Astrocyte of the cerebellum (primary cell): ENCODE data around the gene CERS3.

ENCODE experiments used
- DNase-seq: peaks from one replicate; pipeline ENCODE4 v3.0.0-alpha.2; 2011; ENCODE audit warnings: low read depth
- H3K4me3 ChIP-seq: 2 replicates; pipeline ENCODE4 v1.5.1; 2011; ENCODE audit warnings: mild to moderate bottlenecking, low read depth, low read length, moderate library complexity
- in situ Hi-C: cut with HindIII; loops from 2 replicates; pipeline ENCODE4 v1.10.0; 2017; ENCODE audit warnings: low sequenced_read_pairs
- TF ChIP-seq, protein P1 (sequence below): IDR thresholded peaks from 2 replicates; pipeline ENCODE4 v1.5.1; 2012; ENCODE audit warnings: low read length, low read depth, moderate library complexity, mild to moderate bottlenecking; ENCODE audit errors: missing control alignments

CERS3 gene

DNA sequence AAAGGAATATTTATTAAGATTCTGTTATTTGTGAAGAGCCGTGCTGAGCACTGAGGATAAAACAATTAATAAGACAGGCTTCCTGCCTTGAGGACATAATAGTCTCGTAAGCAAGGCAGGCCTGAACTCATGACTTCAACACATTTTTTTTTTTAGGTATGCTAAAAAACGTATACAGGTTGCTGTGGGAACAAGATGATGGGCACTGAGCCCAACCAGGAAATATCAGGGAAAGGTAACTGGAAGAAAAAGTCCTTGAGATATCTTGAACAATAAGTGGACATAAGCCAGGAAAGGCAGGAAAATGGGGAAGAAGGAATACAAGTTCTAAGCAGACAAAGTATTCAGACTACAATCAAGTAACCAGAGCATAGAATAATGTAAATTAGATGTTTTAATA is 26.1 kb downstream of the CERS3 start:
- no peak for DNase-seq
- H3K4me3 ChIP-seq, result no peak overlapping the region
- in situ Hi-C loops, result no loop called here
- TF ChIP-seq, protein P1, sequence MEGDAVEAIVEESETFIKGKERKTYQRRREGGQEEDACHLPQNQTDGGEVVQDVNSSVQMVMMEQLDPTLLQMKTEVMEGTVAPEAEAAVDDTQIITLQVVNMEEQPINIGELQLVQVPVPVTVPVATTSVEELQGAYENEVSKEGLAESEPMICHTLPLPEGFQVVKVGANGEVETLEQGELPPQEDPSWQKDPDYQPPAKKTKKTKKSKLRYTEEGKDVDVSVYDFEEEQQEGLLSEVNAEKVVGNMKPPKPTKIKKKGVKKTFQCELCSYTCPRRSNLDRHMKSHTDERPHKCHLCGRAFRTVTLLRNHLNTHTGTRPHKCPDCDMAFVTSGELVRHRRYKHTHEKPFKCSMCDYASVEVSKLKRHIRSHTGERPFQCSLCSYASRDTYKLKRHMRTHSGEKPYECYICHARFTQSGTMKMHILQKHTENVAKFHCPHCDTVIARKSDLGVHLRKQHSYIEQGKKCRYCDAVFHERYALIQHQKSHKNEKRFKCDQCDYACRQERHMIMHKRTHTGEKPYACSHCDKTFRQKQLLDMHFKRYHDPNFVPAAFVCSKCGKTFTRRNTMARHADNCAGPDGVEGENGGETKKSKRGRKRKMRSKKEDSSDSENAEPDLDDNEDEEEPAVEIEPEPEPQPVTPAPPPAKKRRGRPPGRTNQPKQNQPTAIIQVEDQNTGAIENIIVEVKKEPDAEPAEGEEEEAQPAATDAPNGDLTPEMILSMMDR, result no peak

DNA sequence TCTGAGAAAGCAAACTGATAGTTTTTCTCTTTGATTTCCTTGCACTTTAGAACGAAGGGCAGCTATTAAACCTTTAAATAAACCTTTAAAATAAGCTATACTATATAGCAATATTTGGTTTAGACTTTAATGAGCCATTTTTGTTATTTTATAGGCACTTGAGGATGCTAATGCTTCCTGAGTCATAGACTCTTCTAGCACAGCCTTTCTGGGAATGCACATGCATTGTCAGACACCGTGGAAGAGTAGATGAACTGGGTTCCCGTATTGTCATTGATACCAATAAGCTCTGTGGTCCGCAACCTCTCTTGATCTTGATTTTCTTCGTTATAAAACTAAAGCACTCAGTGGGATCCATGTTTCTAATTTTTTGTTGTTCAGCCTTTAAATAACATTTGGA is 27.6 kb downstream of the CERS3 start:
- DNase-seq, result no peak
- no peak overlapping the region for H3K4me3 ChIP-seq
- in situ Hi-C loops, result no loop called here
- TF ChIP-seq, protein P1, result no peak

DNA sequence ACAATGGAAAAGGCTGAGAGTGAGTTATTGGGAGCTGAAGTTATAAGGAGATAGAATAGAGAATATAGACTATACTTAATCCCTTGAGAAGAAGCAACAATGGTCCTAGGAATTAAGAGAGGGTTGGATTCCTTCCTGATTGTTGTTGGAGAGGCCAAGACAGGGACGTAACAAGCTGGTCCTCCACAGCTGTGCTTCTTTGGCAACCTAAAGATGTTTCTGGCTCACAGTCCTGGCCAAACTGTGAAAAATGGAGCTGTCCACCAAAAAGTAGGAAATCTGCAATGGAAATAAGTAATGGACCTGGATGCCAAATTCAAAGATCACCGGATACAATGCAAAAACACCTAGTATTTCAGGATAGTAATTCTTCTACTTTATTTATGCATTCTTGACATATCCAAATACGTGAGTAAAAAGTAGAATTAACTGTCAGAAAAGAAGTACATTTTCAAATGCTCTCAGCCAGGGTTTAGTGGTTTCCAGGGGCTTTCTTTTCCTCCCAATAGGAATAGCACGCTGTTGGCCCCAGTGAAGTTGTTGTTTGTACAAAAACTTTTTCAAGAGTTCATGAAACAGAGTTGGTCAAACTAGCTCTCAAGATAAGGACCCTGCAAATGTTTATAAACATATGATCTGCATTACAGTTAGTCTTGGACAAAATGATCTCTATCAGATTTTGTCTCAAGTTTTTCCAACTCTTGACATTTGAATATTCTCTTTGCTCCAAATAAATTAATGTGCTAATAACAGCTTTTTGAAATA is 28.3 kb downstream of the CERS3 start:
- no peak overlapping the region for H3K4me3 ChIP-seq
- in situ Hi-C loops, result no loop called here
- no peak for DNase-seq
- TF ChIP-seq, protein P1, result no peak

DNA sequence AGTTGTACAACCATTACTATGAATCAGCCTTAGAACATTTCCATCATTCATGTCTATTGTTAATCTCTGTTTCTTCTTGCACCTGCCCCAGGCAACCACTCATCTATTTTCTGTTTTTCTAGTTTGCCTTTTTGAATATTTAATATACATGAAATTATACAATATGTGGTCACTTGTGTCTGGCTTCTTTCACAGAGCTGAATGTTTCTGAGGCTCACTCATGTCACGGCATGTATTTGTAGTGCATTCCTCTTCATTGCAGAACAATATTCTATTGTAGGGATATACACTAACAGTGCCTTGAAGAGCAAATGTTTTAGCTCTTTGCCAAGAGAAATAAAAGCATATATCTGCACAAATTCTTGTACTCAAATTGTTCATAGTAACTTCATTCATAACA is 32.9 kb downstream of the CERS3 start:
- no peak overlapping the region for H3K4me3 ChIP-seq
- TF ChIP-seq, protein P1, result no peak
- in situ Hi-C loops, result no loop called here

DNA sequence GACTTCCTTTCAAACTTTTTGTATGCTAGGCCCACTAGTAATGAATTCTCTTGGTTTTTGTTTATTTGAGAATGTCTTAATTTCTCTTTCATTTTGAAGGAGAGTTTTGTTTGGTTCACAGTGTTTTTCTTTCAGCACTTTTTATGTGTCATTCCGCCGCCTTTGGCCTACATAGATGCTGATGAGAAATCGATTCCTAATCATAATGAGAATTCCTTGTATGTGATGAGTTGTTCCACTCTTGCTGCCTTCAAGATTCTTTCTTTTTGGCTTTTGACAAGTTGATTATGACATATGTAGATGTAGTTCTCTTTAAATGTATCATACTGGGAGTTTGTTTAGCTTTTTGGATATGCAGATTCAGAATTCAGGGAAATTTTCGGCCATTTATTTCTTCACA is 35.5 kb downstream of the CERS3 start:
- TF ChIP-seq, protein P1, result no peak
- no peak overlapping the region for H3K4me3 ChIP-seq
- DNase-seq, result no peak
- in situ Hi-C loops, result no loop called here

More for the DNA sequence above, 32.9 kb downstream of the CERS3 start:
- DNase-seq, result no peak

DNA sequence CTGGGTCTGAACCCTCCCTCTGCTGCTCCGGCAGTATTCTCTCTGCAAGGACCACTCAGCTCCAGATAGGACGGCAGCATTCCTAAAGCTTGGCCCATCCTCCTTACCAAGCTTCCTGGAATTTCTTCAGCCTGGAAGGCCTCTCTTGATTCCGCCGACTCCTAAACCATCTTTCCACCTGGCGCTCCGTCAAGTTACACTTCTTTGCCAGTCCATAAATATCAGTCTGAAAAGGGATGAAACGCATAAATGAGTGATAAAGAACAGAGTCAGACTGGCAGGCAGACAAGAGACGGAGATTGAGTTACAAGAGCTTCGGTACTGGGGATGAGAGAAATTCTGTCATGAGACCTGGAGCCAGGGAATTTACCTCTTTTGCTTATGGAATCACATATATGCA is 44.3 kb downstream of the CERS3 start:
- in situ Hi-C loops, result no loop called here
- DNase-seq, result no peak
- TF ChIP-seq, protein P1, result no peak
- no peak overlapping the region for H3K4me3 ChIP-seq
